HG02870 (cell line): ENCODE data around the gene LRRC32.

Experiments
- ATAC-seq: cut with Tn5 transposase; IDR thresholded peaks from one replicate; pipeline ENCODE4 v1.9.1; 2021; ENCODE audit warnings: mild to moderate bottlenecking, moderate library complexity; ENCODE audit not compliant: unreplicated experiment

Gene LRRC32

GRCh38 chr11:76665172-76665571 lies 5.4 kb downstream of the LRRC32 start:
- no peak for ATAC-seq

- no peak for ATAC-seq
Measured at GRCh38 chr11:76664578-76665061, 5.9 kb downstream of the LRRC32 start.

GRCh38 chr11:76663912-76664440 lies 6.6 kb downstream of the LRRC32 start:
- no peak for ATAC-seq

- ATAC-seq, result no peak
Measured at GRCh38 chr11:76663486-76663810, 7.1 kb downstream of the LRRC32 start.

GRCh38 chr11:76662656-76663485 lies 7.7 kb downstream of the LRRC32 start:
- ATAC-seq, result no peak

GRCh38 chr11:76661834-76662434 lies 8.6 kb downstream of the LRRC32 start:
- no peak for ATAC-seq

- ATAC-seq, result no peak
Measured at GRCh38 chr11:76661306-76661751, 9.2 kb downstream of the LRRC32 start.

GRCh38 chr11:76660533-76661305 lies 9.8 kb downstream of the LRRC32 start:
- no peak for ATAC-seq

- no peak for ATAC-seq
Measured at GRCh38 chr11:76659672-76660532, 10.6 kb downstream of the LRRC32 start.

- no peak for ATAC-seq
Measured at GRCh38 chr11:76658651-76659650, 11.6 kb downstream of the LRRC32 start.

GRCh38 chr11:76658231-76658630 lies 12.3 kb downstream of the LRRC32 start:
- ATAC-seq, result no peak

GRCh38 chr11:76657187-76658170 lies 13.1 kb downstream of the LRRC32 start:
- no peak for ATAC-seq

- ATAC-seq, result no peak
Measured at GRCh38 chr11:76656571-76657081, 13.9 kb downstream of the LRRC32 start.

GRCh38 chr11:76656050-76656531 lies 14.5 kb downstream of the LRRC32 start:
- ATAC-seq, result no peak

GRCh38 chr11:76655501-76656049 lies 15.0 kb downstream of the LRRC32 start:
- ATAC-seq, result no peak

GRCh38 chr11:76654980-76655379 lies 15.6 kb downstream of the LRRC32 start:
- ATAC-seq, result no peak

GRCh38 chr11:76654298-76654851 lies 16.2 kb downstream of the LRRC32 start:
- ATAC-seq, result no peak
